Large intestine (tissue), 3 donors: ENCODE measurements around the gene LBHD2. TPM values are rescaled to one million over a fixed set of nuclear protein-coding genes. Genes with fewer than 3 reads are reported as not detected.

ENCODE experiments used
- DNase-seq, 2 donors: peaks; one replicate each; pipeline versions ENCODE4 v3.0.0 to v3.0.0-alpha.2; 2013
- H3K27ac ChIP-seq: one replicate; pipeline ENCODE4 v1.5.1; 2013; ENCODE audit warnings: low read length
- H3K27me3 ChIP-seq: 2 replicates; pipeline ENCODE4 v1.6.1; 2013; ENCODE audit warnings: low read length; ENCODE audit not compliant: control insufficient read depth, insufficient read depth
- H3K36me3 ChIP-seq: 2 replicates; pipeline ENCODE4 v1.6.1; 2013; ENCODE audit warnings: low read length; ENCODE audit not compliant: control insufficient read depth, insufficient read depth
- H3K4me1 ChIP-seq: one replicate; pipeline ENCODE4 v1.6.1; 2013; ENCODE audit warnings: low read length; ENCODE audit not compliant: control insufficient read depth, insufficient read depth
- H3K4me3 ChIP-seq: one replicate; pipeline ENCODE4 v1.5.1; 2013; ENCODE audit warnings: low read length
- H3K9me3 ChIP-seq: one replicate; pipeline ENCODE4 v1.6.1; 2013; ENCODE audit warnings: mild to moderate bottlenecking, low read depth, low read length, moderate library complexity; ENCODE audit not compliant: control insufficient read depth
- WGBS: methylation state at CpG from one replicate; pipeline ENCODE4 v1.1.5; 2013; ENCODE audit warnings: low lambda C conversion rate; ENCODE audit not compliant: insufficient coverage; 5-methylcytosine and 5-hydroxymethylcytosine counted together
- polyA plus RNA-seq: library from polyadenylated mRNA; unstranded; fragments of 120-200 nt; gene quantifications from one replicate; pipeline ENCODE4 v1.2.1, GENCODE V29; 2013

The LBHD2 gene
- polyA plus RNA-seq, 1 donor: not detected

DNA sequence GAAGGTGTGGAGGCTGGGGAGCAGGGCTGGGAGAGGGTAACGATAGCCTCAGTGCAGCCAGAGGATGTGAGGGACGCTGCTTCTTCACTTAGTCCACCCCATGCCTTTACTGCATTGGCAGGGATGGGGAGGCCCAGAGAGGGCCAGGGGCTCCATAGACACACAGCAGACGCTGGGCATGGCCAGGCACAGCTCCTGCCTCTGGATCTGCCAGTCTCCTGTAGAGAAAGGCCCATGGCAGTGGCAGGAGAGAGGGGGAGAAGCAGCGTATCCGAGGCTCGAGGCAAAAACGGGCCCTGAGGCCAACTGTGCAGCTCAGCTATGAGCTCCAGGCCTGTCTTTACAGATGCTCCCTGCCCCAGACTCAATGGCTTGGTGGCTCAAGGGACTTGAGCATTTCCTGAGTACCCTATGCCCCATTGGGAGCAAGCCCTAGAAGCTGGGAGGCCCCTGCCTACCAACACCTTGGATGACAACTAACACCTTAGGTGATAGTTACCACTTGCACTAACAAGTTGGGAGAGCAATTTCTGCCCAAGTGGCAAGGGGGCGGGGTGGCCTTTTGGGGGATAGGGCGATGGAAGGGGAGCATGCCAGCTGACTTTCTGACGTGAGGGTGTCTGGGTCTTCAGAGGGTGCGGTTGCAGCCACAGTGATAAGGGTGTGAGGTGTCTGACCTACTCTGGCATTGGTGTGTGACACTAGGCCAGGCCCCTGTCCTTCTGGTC, 5.0 kb upstream of the LBHD2 start:
- no peak overlapping the region for H3K4me3 ChIP-seq
- WGBS: no CpG with 5 or more reads among the region's 11 CpGs
- peaks cover 19% of the 10 kb centered on the region for H3K27me3 ChIP-seq
- peaks cover 13% of the 10 kb centered on the region for H3K9me3 ChIP-seq
- no peak for DNase-seq
- no peaks in the 10 kb centered on the region for H3K36me3 ChIP-seq
- no peak overlapping the region for H3K27ac ChIP-seq
- H3K4me1 ChIP-seq: peaks cover 13% of the 10 kb centered on the region

DNA sequence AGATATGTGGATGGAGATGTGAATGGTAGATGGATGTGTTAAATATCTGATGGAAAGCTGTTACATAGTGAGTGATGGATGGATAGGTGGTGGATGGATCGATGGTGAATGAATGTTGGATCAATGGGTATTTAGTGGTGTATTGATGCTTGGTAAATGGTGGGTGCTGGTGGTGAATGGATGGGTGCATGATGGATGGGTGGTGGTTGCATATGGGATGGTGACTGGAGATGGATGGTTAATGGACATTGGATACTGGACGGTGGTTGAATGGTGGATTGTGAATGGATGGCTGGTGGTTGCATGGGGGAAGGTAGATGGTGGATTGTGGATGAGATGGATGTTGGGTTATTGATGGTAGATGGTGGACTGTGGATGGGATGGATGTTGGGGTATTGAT, 2.1 kb upstream of the LBHD2 start:
- Histone ChIP-seq H3K27ac (no peak overlapping the region), H3K9me3 (peaks cover 16% of the 10 kb centered on the region), H3K27me3 (peaks cover 34% of the 10 kb centered on the region), H3K4me3 (no peak overlapping the region), H3K4me1 (no peaks in the 10 kb centered on the region), H3K36me3 (no peaks in the 10 kb centered on the region)
- DNase-seq: no peak
- WGBS: no CpG with 5 or more reads among the region's 2 CpGs

DNA sequence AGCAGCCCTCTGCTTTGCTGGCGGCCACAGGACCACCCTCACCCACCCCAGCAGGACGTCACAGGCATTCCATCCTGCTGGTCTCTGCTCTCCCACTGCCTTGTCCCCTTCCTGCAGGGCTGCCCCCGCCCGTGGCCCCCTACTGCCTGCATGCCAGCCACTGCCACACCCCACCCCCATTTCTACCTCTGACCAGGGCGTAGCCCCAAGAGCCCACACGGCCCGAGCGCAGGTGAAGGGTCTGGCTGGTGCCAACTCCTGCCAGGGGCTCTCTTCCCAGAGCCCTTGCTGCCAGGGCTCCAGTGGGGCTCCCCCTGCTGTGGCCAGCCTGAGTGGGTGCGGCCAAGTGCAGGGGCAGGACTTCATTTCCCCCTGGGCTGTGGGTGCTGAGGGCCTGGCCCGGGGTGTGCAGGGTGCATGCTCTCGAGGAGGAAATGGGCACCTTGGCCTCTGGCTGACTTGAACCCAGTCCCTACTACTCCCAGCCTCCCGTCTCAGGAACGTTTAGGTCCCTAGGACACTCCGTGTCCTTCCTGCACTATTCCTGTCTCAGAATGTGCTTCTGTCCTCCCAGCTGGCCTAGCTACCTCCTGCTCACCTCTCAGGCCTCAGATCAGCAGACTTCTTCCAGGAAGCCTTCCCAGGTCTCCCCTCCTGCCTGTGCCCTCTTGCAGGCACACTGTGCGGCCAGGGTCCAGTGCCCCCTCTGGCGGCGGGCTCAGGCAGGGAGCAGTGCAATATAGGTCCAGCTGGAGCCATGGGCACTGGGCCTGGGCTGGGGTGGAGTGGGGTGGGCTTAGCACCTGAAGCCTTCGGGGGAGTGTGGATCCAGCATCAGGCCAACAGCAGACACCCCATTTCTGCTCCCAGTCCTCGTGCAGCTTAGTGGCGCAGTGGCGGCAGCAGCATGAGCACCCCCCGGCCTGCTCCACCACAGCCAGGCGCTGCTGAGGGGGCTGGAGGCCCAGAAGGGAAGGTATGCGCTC, 1.4 kb downstream of the LBHD2 start:
- no peak for DNase-seq
- H3K27ac ChIP-seq: no peak overlapping the region
- H3K27me3 ChIP-seq: peaks cover 36% of the 10 kb centered on the region

DNA sequence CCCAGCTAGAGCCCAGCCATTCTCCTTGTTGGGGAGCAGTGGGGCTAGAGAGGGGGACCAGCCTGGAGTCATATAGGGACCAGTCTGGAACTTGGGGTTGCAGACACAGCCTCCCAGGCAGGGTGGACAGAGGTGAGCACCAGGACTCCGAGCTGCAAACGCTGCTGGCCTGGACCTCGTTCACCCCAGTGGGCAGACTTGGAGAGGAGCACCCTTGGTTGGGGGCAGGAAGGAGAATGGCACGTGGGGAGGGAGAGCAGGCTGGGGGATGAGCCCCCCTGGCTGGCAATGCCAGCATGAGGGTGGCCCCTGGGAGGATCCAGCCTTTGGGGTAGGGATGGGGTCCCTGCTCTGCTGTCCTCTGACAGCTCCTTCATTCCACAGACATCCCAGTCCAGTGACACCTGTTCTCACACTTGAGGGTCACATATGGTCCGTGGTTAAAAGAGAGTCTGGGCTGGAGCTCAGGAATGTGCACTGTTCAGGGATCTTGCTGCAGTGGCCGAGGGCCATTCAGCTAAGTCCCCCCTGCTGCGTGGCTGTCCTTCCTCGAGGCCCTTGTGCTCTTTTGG, 2.8 kb downstream of the LBHD2 start:
- peaks cover 8% of the 10 kb centered on the region for H3K4me1 ChIP-seq
- WGBS: no CpG with 5 or more reads among the region's 8 CpGs
- no peaks in the 10 kb centered on the region for H3K36me3 ChIP-seq
- DNase-seq: no peak
- peaks cover 35% of the 10 kb centered on the region for H3K27me3 ChIP-seq
- peaks cover 8% of the 10 kb centered on the region for H3K9me3 ChIP-seq
- no peak overlapping the region for H3K27ac ChIP-seq
- no peak overlapping the region for H3K4me3 ChIP-seq

More for the DNA sequence above, 1.4 kb downstream of the LBHD2 start:
- no peaks in the 10 kb centered on the region for H3K4me1 ChIP-seq
- WGBS: no CpG with 5 or more reads among the region's 24 CpGs
- no peak overlapping the region for H3K4me3 ChIP-seq
- no peaks in the 10 kb centered on the region for H3K36me3 ChIP-seq
- peaks cover 8% of the 10 kb centered on the region for H3K9me3 ChIP-seq

DNA sequence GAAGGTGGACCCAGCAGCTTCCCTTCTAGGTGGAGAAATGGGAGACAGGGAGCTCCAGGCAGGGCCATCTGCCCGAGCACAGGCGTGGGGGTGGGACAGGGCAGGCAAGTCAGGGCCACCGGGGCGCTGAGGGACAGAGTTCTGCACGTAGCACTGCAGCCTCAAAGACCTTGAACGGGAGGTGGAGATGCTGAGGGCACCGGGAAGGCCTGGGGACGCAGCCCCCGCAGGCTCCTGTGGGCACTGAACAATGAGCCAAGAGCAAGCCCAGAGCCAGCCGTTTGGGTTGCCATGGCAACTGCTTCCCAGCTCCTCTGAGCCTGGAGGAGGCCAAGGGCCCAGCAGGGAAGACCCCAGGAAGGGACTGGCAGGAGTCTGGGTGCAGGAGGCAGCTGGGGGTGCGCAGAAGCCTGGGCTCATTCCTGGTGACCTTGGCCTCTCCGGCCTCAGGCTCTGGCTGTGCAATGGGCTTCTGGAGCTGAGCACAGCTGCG, 3.4 kb downstream of the LBHD2 start:
- Histone ChIP-seq H3K36me3 (no peaks in the 10 kb centered on the region), H3K27me3 (peaks cover 30% of the 10 kb centered on the region), H3K4me1 (peaks cover 9% of the 10 kb centered on the region), H3K9me3 (peaks cover 3% of the 10 kb centered on the region), H3K27ac (no peak overlapping the region), H3K4me3 (no peak overlapping the region)
- WGBS: no CpG with 5 or more reads among the region's 13 CpGs
- DNase-seq: no peak

DNA sequence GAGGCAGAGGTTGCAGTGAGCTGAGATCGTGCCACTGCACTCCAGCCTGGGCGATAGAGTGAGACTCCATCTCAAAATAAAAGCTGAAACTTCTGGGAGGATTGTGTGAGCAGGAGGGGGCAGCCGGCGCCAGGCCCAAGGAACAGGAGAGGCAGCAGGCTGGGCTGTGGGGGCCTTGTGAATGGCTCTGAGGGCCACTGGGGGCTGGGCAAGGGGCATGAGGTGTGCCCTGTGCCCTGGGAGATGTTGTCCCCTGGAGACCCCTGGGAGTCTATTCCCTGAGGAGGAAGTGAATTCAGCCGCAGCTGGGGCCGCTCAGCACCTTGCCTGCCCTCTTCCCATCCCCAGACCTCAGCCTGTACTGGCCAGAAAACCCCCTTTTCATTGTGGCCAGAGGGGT, 4.9 kb downstream of the LBHD2 start:
- Histone ChIP-seq H3K27ac (no peak overlapping the region), H3K36me3 (no peaks in the 10 kb centered on the region), H3K27me3 (peaks cover 20% of the 10 kb centered on the region), H3K9me3 (peaks cover 3% of the 10 kb centered on the region), H3K4me3 (no peak overlapping the region), H3K4me1 (peaks cover 14% of the 10 kb centered on the region)
- no peak for DNase-seq
- WGBS: no CpG with 5 or more reads among the region's 6 CpGs

DNA sequence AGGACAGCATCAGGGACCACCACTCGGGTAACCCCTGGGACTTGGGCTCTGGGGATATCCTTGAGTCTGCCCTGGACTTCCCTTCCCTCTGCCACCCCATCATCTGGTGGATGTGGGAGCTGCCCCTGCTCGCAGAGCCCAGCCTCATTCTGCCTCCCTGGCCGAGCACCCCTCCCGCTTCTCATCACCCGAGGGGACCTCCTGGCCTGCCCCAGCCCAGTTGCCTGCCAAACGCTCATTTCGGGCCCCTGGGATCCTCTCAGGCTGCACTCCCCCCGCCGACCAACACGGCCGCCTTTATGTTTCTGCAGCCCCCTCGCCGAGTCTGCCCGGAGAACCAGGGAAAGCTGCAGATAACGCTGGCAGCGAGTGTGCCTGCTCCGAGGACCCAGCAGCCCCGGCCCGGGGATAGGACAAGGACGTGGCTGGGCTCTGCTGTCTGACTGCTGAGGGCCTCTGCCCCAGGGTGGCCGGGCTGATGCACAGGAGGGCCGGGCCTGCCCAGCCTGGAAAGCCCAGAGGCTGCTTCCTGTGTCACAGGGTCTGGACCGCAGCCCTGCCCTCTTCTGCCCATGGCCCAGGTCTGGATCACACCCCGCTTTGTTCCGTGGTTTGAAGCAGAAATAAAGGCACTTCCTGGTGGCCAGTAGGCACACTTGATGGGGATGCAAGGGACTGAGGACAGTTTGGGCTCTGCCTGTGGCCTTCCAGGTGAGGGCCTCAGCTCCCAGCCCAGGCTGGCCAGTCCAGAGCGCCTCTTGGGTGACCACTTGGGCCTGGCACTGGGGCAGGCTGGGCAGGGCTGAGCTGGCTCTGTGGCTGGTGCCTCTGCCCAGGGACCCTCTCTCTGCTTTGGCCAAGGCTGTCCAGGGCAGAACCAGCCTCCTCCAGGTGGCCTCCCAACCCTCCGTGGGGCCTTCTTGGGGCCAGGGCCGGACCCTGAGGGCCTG, 5.7 kb downstream of the LBHD2 start:
- H3K27ac ChIP-seq: no peak overlapping the region
- no peak for DNase-seq
- no CpG with 5 or more reads among the region's 28 CpGs for WGBS

DNA sequence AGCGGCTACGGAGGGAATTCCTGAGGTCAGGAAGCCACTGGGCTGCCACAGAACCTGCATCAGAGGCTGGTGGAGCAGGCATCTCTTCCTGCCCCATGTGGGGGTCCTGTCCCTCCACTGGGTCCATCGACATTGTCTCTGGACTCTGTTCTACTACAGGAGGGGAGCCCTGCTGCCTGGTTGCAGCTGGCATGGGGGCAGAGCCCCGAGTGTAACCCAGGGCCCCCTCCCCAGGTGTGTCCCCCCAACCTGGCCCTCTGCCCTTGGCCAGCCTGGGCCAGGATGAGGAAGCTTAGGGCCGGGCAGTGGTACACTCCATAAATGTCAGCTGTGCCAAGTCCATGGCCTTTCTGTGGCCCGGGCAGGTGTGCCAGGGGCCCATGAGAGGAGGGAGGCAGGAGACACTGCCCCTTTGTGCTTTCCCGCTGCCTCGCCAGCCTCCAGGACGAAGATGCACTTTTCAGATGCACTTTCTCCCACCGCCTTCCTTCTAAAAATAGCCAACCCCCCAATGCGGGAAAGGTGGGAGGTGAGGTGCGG, 6.5 kb downstream of the LBHD2 start:
- DNase-seq: no peak
- peaks cover 28% of the 10 kb centered on the region for H3K4me1 ChIP-seq
- no peaks in the 10 kb centered on the region for H3K36me3 ChIP-seq
- H3K9me3 ChIP-seq: no peaks in the 10 kb centered on the region
- no peak overlapping the region for H3K4me3 ChIP-seq
- peaks cover 6% of the 10 kb centered on the region for H3K27me3 ChIP-seq
- WGBS: no CpG with 5 or more reads among the region's 12 CpGs
- no peak overlapping the region for H3K27ac ChIP-seq

More for the DNA sequence above, 5.7 kb downstream of the LBHD2 start:
- peaks cover 14% of the 10 kb centered on the region for H3K27me3 ChIP-seq
- peaks cover 19% of the 10 kb centered on the region for H3K4me1 ChIP-seq
- H3K4me3 ChIP-seq: no peak overlapping the region
- H3K36me3 ChIP-seq: no peaks in the 10 kb centered on the region
- H3K9me3 ChIP-seq: no peaks in the 10 kb centered on the region

DNA sequence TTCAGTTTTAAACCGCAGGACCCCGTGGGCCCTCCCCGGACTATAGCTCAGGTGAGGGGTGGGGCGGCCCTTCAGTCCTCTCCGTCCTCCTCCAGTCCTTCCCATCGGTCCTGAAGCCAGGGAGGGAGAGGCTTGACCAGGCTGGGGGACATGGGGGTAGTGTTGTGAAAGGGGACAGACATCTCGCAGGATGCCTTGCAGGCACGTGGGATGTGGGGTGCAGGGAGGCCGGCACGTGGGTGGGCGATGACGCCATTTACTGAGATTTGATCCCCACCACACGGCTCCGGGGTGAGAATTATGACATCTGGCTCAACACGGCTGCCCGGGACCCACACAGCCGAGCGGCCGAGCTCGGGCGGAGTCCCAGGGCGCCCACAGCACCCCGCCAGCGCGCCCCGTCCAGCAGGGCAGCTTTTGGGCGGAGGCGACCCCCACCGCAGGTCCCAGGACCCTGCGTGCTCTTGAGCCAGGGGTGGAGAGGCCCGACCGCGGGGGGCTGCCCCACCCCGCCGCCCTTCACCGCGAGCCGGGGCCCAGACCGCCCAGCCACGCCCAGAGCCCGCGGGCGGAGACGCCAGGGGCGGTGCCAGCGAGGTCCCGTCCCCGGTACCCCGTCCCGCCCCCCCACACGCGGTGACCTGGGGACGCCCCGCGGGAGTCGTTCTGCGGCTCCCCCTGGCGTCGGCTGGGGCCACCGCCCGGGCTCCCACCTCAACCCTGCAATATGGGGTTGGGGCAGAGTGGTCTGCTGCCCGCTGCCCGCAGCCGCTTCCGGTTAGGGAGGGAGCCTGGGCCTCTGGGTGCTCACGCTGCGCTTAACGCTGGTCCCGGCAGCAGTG, 7.3 kb downstream of the LBHD2 start:
- no CpG with 5 or more reads among the region's 69 CpGs for WGBS
- DNase-seq: peak in 1 of 2 donors; percentile 72
- Histone ChIP-seq H3K9me3 (no peaks in the 10 kb centered on the region), H3K4me1 (peaks cover 29% of the 10 kb centered on the region), H3K27ac (no peak overlapping the region), H3K36me3 (no peaks in the 10 kb centered on the region), H3K27me3 (peaks cover 5% of the 10 kb centered on the region), H3K4me3 (peak overlapping the region; percentile 39)
